Uterus (tissue), 4 donors: ENCODE results near the gene CCSER2. TPM values are rescaled to one million over a fixed set of nuclear protein-coding genes. Genes with fewer than 3 reads are reported as not detected.

ENCODE experiments used
- DNase-seq, 2 donors: peaks; one replicate each; pipeline ENCODE4 v3.0.0-alpha.2; 2019 to 2020
- H3K27ac ChIP-seq, 2 donors: fragments of 200-600 bp; sonication (generic); 1 replicate in 1 of 2; 2 replicates in 1 of 2; pipeline ENCODE4 v1.5.1; 2016 to 2018
- H3K27me3 ChIP-seq, 2 donors: fragments of 200-600 bp; sonication (generic); one replicate each; pipeline ENCODE4 v1.5.1; 2018 to 2019; ENCODE audit warnings: control low read depth in 1 of 2
- H3K36me3 ChIP-seq, 2 donors: fragments of 200-600 bp; sonication (generic); one replicate each; pipeline ENCODE4 v1.5.1; 2019; ENCODE audit warnings: control low read depth in 1 of 2
- H3K4me1 ChIP-seq, 2 donors: fragments of 200-600 bp; sonication (generic); one replicate each; pipeline ENCODE4 v1.5.1; 2018 to 2019; ENCODE audit warnings: control low read depth in 1 of 2
- H3K4me3 ChIP-seq, 2 donors: fragments of 200-600 bp; sonication (generic); 1 replicate in 1 of 2; 2 replicates in 1 of 2; pipeline ENCODE4 v1.5.1; 2018 to 2019; ENCODE audit warnings: mild to moderate bottlenecking in 1 of 2
- H3K9me3 ChIP-seq, 2 donors: fragments of 200-600 bp; sonication (generic); one replicate each; pipeline ENCODE4 v1.5.1; 2019; ENCODE audit warnings: control low read depth in 1 of 2
- CTCF ChIP-seq, 4 experiments: fragments of 200-600 bp in 2 of 4; fragments of 450-650 bp in 2 of 4; sonication (generic) in 2 of 4; IDR thresholded peaks; one replicate each; pipeline ENCODE4 v1.5.1; 2016 to 2019; ENCODE audit warnings: antibody characterized with exemption in 4 of 4, mild to moderate bottlenecking in 2 of 4, moderate library complexity in 1 of 4
- POLR2A ChIP-seq, 2 donors: fragments of 450-650 bp; IDR thresholded peaks; one replicate each; pipeline ENCODE4 v1.6.1; 2016; ENCODE audit warnings: antibody characterized with exemption in 2 of 2, mild to moderate bottlenecking in 1 of 2, moderate library complexity in 1 of 2
- intact Hi-C: fragments of 100-400 bp; cut with DNase I; formaldehyde crosslinking; loops from one replicate; pipeline ENCODE4 v1.15.1; 2023; ENCODE audit warnings: low total_unique reads
- total RNA-seq, 4 donors: library from RNA; depleted of rRNA in 3 of 4; stranded (reverse); fragments of >200 nt in 3 of 4; gene quantifications; one replicate each; pipeline versions ENCODE4 v1.1.0 to v1.2.4, GENCODE V29; 2014 to 2023
- donor health status: DM: yes; HTN: yes; CAD: no.

Gene CCSER2
- total RNA-seq, 4 donors from 2014 or later: 40.5 to 112 (median 54.0) TPM

GRCh38 chr10:84375881-84376280 lies 47.5 kb downstream of the CCSER2 start:
- H3K4me3 ChIP-seq: no peak overlapping the region
- H3K27me3 ChIP-seq: no peaks in the 10 kb centered on the region
- no peaks in the 10 kb centered on the region for H3K4me1 ChIP-seq
- no peak for DNase-seq
- no peaks in the 10 kb centered on the region for H3K9me3 ChIP-seq
- H3K36me3 ChIP-seq: peaks cover 0 to 2% of the 10 kb centered on the region in 2 donors
- TF ChIP-seq POLR2A (IDR thresholded peaks at IDR 0.05) (no peak), CTCF (IDR thresholded peaks at IDR 0.05) (no peak)
- intact Hi-C loops: loop anchor here (5.0 kb wide), 1 partner anchor 161 kb away; no protein-coding TSS in a partner anchor
- no peak overlapping the region for H3K27ac ChIP-seq

- Histone ChIP-seq H3K27me3 (no peaks in the 10 kb centered on the region), H3K4me3 (no peak overlapping the region), H3K9me3 (peaks cover 0 to 4% of the 10 kb centered on the region in 2 donors), H3K4me1 (no peaks in the 10 kb centered on the region), H3K27ac (no peak overlapping the region), H3K36me3 (no peaks in the 10 kb centered on the region)
- intact Hi-C loops: no loop called here
- TF ChIP-seq POLR2A (IDR thresholded peaks at IDR 0.05) (no peak), CTCF (IDR thresholded peaks at IDR 0.05) (no peak)
- DNase-seq: no peak
Measured at GRCh38 chr10:84388148-84388547, 59.8 kb downstream of the CCSER2 start.

GRCh38 chr10:84390364-84390763 lies 62.0 kb downstream of the CCSER2 start:
- no peaks in the 10 kb centered on the region for H3K9me3 ChIP-seq
- H3K4me3 ChIP-seq: no peak overlapping the region
- no peak overlapping the region for H3K27ac ChIP-seq
- intact Hi-C loops: no loop called here
- H3K4me1 ChIP-seq: no peaks in the 10 kb centered on the region
- H3K27me3 ChIP-seq: no peaks in the 10 kb centered on the region
- TF ChIP-seq CTCF (IDR thresholded peaks at IDR 0.05) (no peak), POLR2A (IDR thresholded peaks at IDR 0.05) (no peak)
- DNase-seq: no peak
- H3K36me3 ChIP-seq: no peaks in the 10 kb centered on the region

GRCh38 chr10:84391326-84391725 lies 62.9 kb downstream of the CCSER2 start:
- intact Hi-C loops: no loop called here
- Histone ChIP-seq H3K36me3 (no peaks in the 10 kb centered on the region), H3K9me3 (no peaks in the 10 kb centered on the region), H3K27ac (no peak overlapping the region), H3K4me1 (no peaks in the 10 kb centered on the region), H3K4me3 (no peak overlapping the region), H3K27me3 (no peaks in the 10 kb centered on the region)
- TF ChIP-seq POLR2A (IDR thresholded peaks at IDR 0.05) (no peak), CTCF (IDR thresholded peaks at IDR 0.05) (no peak)
- no peak for DNase-seq

- Histone ChIP-seq H3K4me3 (no peak overlapping the region), H3K9me3 (no peaks in the 10 kb centered on the region), H3K27ac (no peak overlapping the region), H3K27me3 (no peaks in the 10 kb centered on the region), H3K4me1 (no peaks in the 10 kb centered on the region), H3K36me3 (no peaks in the 10 kb centered on the region)
- no peak for TF ChIP-seq CTCF (IDR thresholded peaks at IDR 0.05)
- TF ChIP-seq POLR2A (IDR thresholded peaks at IDR 0.05): no peak
- intact Hi-C loops: no loop called here
- DNase-seq: no peak
Measured at GRCh38 chr10:84392181-84392580, 63.8 kb downstream of the CCSER2 start.
